Measurements from ENCODE around the gene MARCHF2.
"Not testable (repeated sequence)": the region's sequence is repeated elsewhere in the genome, so short reads cannot be mapped to it uniquely, and the experiment has no call there.

Gene MARCHF2

GRCh38 chr19:8430650-8431049 lies 17.5 kb downstream of the MARCHF2 start:
- 94% methylated on average over 20 of the region's 20 CpGs for WGBS
- DNase-seq = no peak
- Histone ChIP-seq H4K8ac (ENCODE audit: low read length) (no peak overlapping the region), H2AFZ (ENCODE audit: low read depth, low read length) (no peak overlapping the region), H3K27ac (ENCODE audit: low read length, poor library complexity, severe bottlenecking) (no peak overlapping the region), H2BK12ac (ENCODE audit: low read length in 2 of 2) (no peak overlapping the region), H3K18ac (ENCODE audit: low read depth in 1 of 2, low read length in 2 of 2) (no peak overlapping the region), H2BK15ac (ENCODE audit: low read depth, poor library complexity, severe bottlenecking) (no peak overlapping the region), H3K9me3 (ENCODE audit: control insufficient read depth, low read length) (no peaks in the 10 kb centered on the region), H3K4ac (ENCODE audit: low read depth in 1 of 2, low read length in 2 of 2) (no peak overlapping the region), H3K27me3 (ENCODE audit: control insufficient read depth in 1 of 2, insufficient read depth in 1 of 2, low read length in 2 of 2) (no peaks in the 10 kb centered on the region), H3K4me1 (ENCODE audit: control insufficient read depth, insufficient read depth, low read depth, low read length) (peaks cover 2% of the 10 kb centered on the region), H2BK5ac (ENCODE audit: low read depth, low read length, poor library complexity, severe bottlenecking) (no peak overlapping the region), H3K4me3 (ENCODE audit: insufficient read depth in 1 of 2, low read depth in 1 of 2, low read length in 2 of 2) (no peak overlapping the region), H3K79me1 (replicated peaks; ENCODE audit: low read length, poor library complexity, severe bottlenecking) (peaks cover 4% of the 10 kb centered on the region), H2AK5ac (ENCODE audit: low read length, severe bottlenecking) (no peak overlapping the region), H4K91ac (ENCODE audit: low read length) (no peak overlapping the region), H3K9ac (ENCODE audit: low read length) (no peak overlapping the region), H3K14ac (ENCODE audit: low read length in 2 of 2) (no peak overlapping the region), H3K36me3 (ENCODE audit: control insufficient read depth in 1 of 2, insufficient read depth in 2 of 2, low read depth in 1 of 2, low read length in 2 of 2) (peaks cover 10 to 25% of the 10 kb centered on the region in 2 experiments), H3K23ac (ENCODE audit: low read length in 2 of 2) (no peak overlapping the region), H3K4me2 (ENCODE audit: low read length, poor library complexity, severe bottlenecking) (no peak overlapping the region), H2BK120ac (ENCODE audit: low read depth, low read length) (no peak overlapping the region)

GRCh38 chr19:8438236-8438635 lies 25.1 kb downstream of the MARCHF2 start:
- 94% methylated on average over 12 of the region's 12 CpGs for WGBS
- peaks cover 4% of the 10 kb centered on the region for H3K4me1 ChIP-seq (ENCODE audit: control insufficient read depth, insufficient read depth, low read depth, low read length)

DNA sequence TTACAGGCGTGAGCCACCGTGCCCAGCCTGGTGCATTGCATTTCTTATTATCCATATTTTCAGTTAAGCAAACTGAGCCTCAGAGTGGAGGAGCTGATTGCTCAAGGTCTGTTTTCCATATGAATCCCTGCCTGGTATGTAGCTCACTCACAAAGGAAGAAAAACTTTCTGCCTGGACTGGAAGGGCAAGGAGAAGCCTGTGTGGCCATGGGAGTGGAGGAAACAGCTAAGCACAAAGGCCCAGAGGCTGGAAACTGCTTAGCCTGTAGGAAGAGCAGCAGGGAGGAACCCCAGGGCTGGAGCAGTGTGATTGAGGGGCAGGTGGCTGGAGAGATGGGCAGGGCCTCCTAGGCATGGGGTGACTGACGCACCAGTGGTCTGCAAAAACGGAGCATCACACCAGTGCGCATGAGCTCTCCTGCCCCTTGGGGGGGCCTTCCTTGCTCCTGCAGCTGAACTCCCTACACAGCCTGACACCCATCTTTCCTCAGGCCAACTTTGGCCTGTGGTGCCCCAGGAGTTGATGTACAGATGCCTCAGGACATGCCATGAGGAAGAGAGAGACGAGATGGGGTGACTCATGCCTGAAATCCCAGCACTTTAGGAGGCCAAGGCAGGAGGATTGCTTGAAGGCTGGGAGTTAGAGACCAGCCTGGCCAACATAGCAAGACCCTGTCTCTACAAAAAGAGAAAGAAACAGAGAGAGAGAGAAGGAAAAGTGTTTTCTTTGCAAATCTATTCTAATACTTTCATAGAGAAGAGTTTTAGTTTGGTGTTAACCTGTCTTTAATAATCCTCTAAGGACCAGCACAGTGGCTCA lies 28.8 kb downstream of the MARCHF2 start:
- 83% methylated on average over 6 of the region's 6 CpGs for WGBS
- no peak overlapping the region for H2BK120ac ChIP-seq (ENCODE audit: low read depth, low read length)
- peaks cover 6 to 12% of the 10 kb centered on the region in 2 experiments for H3K36me3 ChIP-seq (ENCODE audit: control insufficient read depth in 1 of 2, insufficient read depth in 2 of 2, low read depth in 1 of 2, low read length in 2 of 2)
- no peak overlapping the region for H2BK12ac ChIP-seq (ENCODE audit: low read length in 2 of 2)
- no peak for DNase-seq
- H3K4me3 ChIP-seq (ENCODE audit: insufficient read depth in 1 of 2, low read depth in 1 of 2, low read length in 2 of 2) = no peak overlapping the region
- peak overlapping the region in 1 of 2 experiments; percentile 74 for H3K23ac ChIP-seq (ENCODE audit: low read length in 2 of 2)
- H4K91ac ChIP-seq (ENCODE audit: low read length) = no peak overlapping the region
- no peak overlapping the region for H2AK5ac ChIP-seq (ENCODE audit: low read length, severe bottlenecking)
- no peak overlapping the region for H4K8ac ChIP-seq (ENCODE audit: low read length)
- no peaks in the 10 kb centered on the region for H3K9me3 ChIP-seq (ENCODE audit: control insufficient read depth, low read length)
- H3K14ac ChIP-seq (ENCODE audit: low read length in 2 of 2) = no peak overlapping the region
- no peak overlapping the region for H2BK5ac ChIP-seq (ENCODE audit: low read depth, low read length, poor library complexity, severe bottlenecking)
- H3K27me3 ChIP-seq (ENCODE audit: control insufficient read depth in 1 of 2, insufficient read depth in 1 of 2, low read length in 2 of 2) = no peaks in the 10 kb centered on the region
- H3K9ac ChIP-seq (ENCODE audit: low read length) = no peak overlapping the region
- H3K18ac ChIP-seq (ENCODE audit: low read depth in 1 of 2, low read length in 2 of 2) = no peak overlapping the region
- H2AFZ ChIP-seq (ENCODE audit: low read depth, low read length) = no peak overlapping the region
- H3K27ac ChIP-seq (ENCODE audit: low read length, poor library complexity, severe bottlenecking) = no peak overlapping the region
- no peak overlapping the region for H3K4me2 ChIP-seq (ENCODE audit: low read length, poor library complexity, severe bottlenecking)
- H3K4me1 ChIP-seq (ENCODE audit: control insufficient read depth, insufficient read depth, low read depth, low read length) = peaks cover 7% of the 10 kb centered on the region
- no peak overlapping the region for H3K4ac ChIP-seq (ENCODE audit: low read depth in 1 of 2, low read length in 2 of 2)
- H2BK15ac ChIP-seq (ENCODE audit: low read depth, poor library complexity, severe bottlenecking) = no peak overlapping the region
- H3K79me1 ChIP-seq (replicated peaks; ENCODE audit: low read length, poor library complexity, severe bottlenecking) = no peaks in the 10 kb centered on the region

More at GRCh38 chr19:8438236-8438635, 25.1 kb downstream of the MARCHF2 start:
- Histone ChIP-seq H3K4me2 (ENCODE audit: low read length, poor library complexity, severe bottlenecking) (no peak overlapping the region), H3K23ac (ENCODE audit: low read length in 2 of 2) (no peak overlapping the region), H3K9me3 (ENCODE audit: control insufficient read depth, low read length) (no peaks in the 10 kb centered on the region), H3K27ac (ENCODE audit: low read length, poor library complexity, severe bottlenecking) (no peak overlapping the region), H3K14ac (ENCODE audit: low read length in 2 of 2) (no peak overlapping the region), H4K8ac (ENCODE audit: low read length) (no peak overlapping the region), H3K27me3 (ENCODE audit: control insufficient read depth in 1 of 2, insufficient read depth in 1 of 2, low read length in 2 of 2) (no peaks in the 10 kb centered on the region), H2BK120ac (ENCODE audit: low read depth, low read length) (no peak overlapping the region), H2BK5ac (ENCODE audit: low read depth, low read length, poor library complexity, severe bottlenecking) (no peak overlapping the region), H2BK12ac (ENCODE audit: low read length in 2 of 2) (no peak overlapping the region), H2BK15ac (ENCODE audit: low read depth, poor library complexity, severe bottlenecking) (no peak overlapping the region), H3K18ac (ENCODE audit: low read depth in 1 of 2, low read length in 2 of 2) (no peak overlapping the region), H3K4ac (ENCODE audit: low read depth in 1 of 2, low read length in 2 of 2) (no peak overlapping the region), H2AFZ (ENCODE audit: low read depth, low read length) (no peak overlapping the region), H2AK5ac (ENCODE audit: low read length, severe bottlenecking) (no peak overlapping the region), H3K9ac (ENCODE audit: low read length) (no peak overlapping the region), H3K36me3 (ENCODE audit: control insufficient read depth in 1 of 2, insufficient read depth in 2 of 2, low read depth in 1 of 2, low read length in 2 of 2) (peaks cover 6% of the 10 kb centered on the region in 2 experiments), H3K79me1 (replicated peaks; ENCODE audit: low read length, poor library complexity, severe bottlenecking) (no peaks in the 10 kb centered on the region), H3K4me3 (ENCODE audit: insufficient read depth in 1 of 2, low read depth in 1 of 2, low read length in 2 of 2) (no peak overlapping the region), H4K91ac (ENCODE audit: low read length) (no peak overlapping the region)
- no peak for DNase-seq

GRCh38 chr19:8444140-8444676 lies 31.1 kb downstream of the MARCHF2 start:
- H2BK12ac ChIP-seq (ENCODE audit: low read length in 2 of 2); H2BK15ac ChIP-seq (ENCODE audit: low read depth, poor library complexity, severe bottlenecking); H3K23ac ChIP-seq (ENCODE audit: low read length in 2 of 2); H2AK5ac ChIP-seq (ENCODE audit: low read length, severe bottlenecking); H3K14ac ChIP-seq (ENCODE audit: low read length in 2 of 2); H3K79me1 ChIP-seq (replicated peaks; ENCODE audit: low read length, poor library complexity, severe bottlenecking); H2BK5ac ChIP-seq (ENCODE audit: low read depth, low read length, poor library complexity, severe bottlenecking); H3K9me3 ChIP-seq (ENCODE audit: control insufficient read depth, low read length); DNase-seq; H4K91ac ChIP-seq (ENCODE audit: low read length); H3K27me3 ChIP-seq (ENCODE audit: control insufficient read depth in 1 of 2, insufficient read depth in 1 of 2, low read length in 2 of 2): not testable (repeated sequence)
- H2AFZ ChIP-seq (ENCODE audit: low read depth, low read length) = peak overlapping the region; percentile 51
- peak overlapping the region; percentile 73 to 83 for H3K18ac ChIP-seq (ENCODE audit: low read depth in 1 of 2, low read length in 2 of 2)
- H2BK120ac ChIP-seq (ENCODE audit: low read depth, low read length) = peak overlapping the region; percentile 34
- WGBS = 47% methylated on average over 32 of the region's 32 CpGs
- H3K4me2 ChIP-seq (ENCODE audit: low read length, poor library complexity, severe bottlenecking) = peak overlapping the region; percentile 81
- H3K4me1 ChIP-seq (ENCODE audit: control insufficient read depth, insufficient read depth, low read depth, low read length) = peaks cover 10% of the 10 kb centered on the region
- H3K27ac ChIP-seq (ENCODE audit: low read length, poor library complexity, severe bottlenecking) = peak overlapping the region; percentile 90
- H3K9ac ChIP-seq (ENCODE audit: low read length) = peak overlapping the region; percentile 98
- H3K36me3 ChIP-seq (ENCODE audit: control insufficient read depth in 1 of 2, insufficient read depth in 2 of 2, low read depth in 1 of 2, low read length in 2 of 2) = peaks cover 4 to 16% of the 10 kb centered on the region in 2 experiments
- peak overlapping the region; percentile 72 for H4K8ac ChIP-seq (ENCODE audit: low read length)
- peak overlapping the region; percentile 40 to 89 for H3K4me3 ChIP-seq (ENCODE audit: insufficient read depth in 1 of 2, low read depth in 1 of 2, low read length in 2 of 2)
- peak overlapping the region in 1 of 2 experiments; percentile 61 for H3K4ac ChIP-seq (ENCODE audit: low read depth in 1 of 2, low read length in 2 of 2)
